Spleen (tissue), 7 donors: ENCODE measurements around the gene ALX4.

Experiments used
- POLR2A ChIP-seq, 3 donors: fragments of 450-650 bp; IDR thresholded peaks; one replicate each; pipeline ENCODE4 v1.5.1; 2017; ENCODE audit warnings: antibody characterized with exemption in 3 of 3, mild to moderate bottlenecking in 1 of 3
- POLR2AphosphoS5 ChIP-seq, 3 donors: sonication (generic); formaldehyde crosslinking; IDR thresholded peaks; one replicate each; pipeline ENCODE4 v1.5.1; 2017; ENCODE audit warnings: antibody characterized with exemption in 3 of 3
- TF ChIP-seq, protein P1 (sequence below), 11 experiments: fragments of 200-600 bp in 7 of 11; fragments of 450-650 bp in 4 of 11; sonication (generic) in 4 of 11; IDR thresholded peaks in 8 of 11; conservative IDR thresholded peaks in 3 of 11; 1 replicate in 7 of 11; 2 replicates in 4 of 11; pipeline versions ENCODE4 v1.4.0 to v1.8.0; 2016 to 2021; ENCODE audit warnings: antibody characterized with exemption in 11 of 11, inconsistent platforms in 4 of 11, mild to moderate bottlenecking in 1 of 11
- donor health status: DM: no; HTN: no; CAD: no; lungs with moderate emphysema.
- donor health status: DM: no; HTN: no; CAD: no.
- donor health status: DM: no; HTN: no; CAD: no.

DNA sequence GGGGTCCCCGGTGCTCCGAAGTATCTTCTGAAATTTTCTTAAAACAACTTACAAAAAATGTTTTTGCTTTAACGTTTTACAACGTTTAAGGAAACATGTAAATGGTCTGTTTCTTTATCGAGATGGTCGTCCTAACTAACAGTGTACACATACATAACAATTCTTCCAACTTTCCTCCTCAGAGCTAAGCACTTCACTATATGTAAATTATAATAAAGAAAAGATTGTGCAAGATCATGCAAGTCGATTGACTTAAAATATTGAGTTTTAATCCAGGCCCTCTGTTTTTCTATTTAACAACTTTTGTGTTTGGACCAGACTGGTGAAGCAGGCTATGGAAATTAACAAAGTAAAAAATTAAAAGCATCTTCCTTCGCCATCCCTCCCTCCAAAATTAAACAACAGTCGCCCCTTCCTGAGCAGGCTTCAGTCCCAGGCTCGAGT, 4.9 kb downstream of the ALX4 start:
- TF ChIP-seq POLR2A (IDR thresholded peaks at IDR 0.05) (no peak), POLR2AphosphoS5 (IDR thresholded peaks at IDR 0.05) (no peak)
- TF ChIP-seq, protein P1, sequence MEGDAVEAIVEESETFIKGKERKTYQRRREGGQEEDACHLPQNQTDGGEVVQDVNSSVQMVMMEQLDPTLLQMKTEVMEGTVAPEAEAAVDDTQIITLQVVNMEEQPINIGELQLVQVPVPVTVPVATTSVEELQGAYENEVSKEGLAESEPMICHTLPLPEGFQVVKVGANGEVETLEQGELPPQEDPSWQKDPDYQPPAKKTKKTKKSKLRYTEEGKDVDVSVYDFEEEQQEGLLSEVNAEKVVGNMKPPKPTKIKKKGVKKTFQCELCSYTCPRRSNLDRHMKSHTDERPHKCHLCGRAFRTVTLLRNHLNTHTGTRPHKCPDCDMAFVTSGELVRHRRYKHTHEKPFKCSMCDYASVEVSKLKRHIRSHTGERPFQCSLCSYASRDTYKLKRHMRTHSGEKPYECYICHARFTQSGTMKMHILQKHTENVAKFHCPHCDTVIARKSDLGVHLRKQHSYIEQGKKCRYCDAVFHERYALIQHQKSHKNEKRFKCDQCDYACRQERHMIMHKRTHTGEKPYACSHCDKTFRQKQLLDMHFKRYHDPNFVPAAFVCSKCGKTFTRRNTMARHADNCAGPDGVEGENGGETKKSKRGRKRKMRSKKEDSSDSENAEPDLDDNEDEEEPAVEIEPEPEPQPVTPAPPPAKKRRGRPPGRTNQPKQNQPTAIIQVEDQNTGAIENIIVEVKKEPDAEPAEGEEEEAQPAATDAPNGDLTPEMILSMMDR (IDR thresholded peaks at IDR 0.05 in 8 of 11, conservative IDR thresholded peaks at IDR 0.05 in 3 of 11), result no peak
